Measurements from ENCODE around the gene CALML6.

Gene CALML6

DNA sequence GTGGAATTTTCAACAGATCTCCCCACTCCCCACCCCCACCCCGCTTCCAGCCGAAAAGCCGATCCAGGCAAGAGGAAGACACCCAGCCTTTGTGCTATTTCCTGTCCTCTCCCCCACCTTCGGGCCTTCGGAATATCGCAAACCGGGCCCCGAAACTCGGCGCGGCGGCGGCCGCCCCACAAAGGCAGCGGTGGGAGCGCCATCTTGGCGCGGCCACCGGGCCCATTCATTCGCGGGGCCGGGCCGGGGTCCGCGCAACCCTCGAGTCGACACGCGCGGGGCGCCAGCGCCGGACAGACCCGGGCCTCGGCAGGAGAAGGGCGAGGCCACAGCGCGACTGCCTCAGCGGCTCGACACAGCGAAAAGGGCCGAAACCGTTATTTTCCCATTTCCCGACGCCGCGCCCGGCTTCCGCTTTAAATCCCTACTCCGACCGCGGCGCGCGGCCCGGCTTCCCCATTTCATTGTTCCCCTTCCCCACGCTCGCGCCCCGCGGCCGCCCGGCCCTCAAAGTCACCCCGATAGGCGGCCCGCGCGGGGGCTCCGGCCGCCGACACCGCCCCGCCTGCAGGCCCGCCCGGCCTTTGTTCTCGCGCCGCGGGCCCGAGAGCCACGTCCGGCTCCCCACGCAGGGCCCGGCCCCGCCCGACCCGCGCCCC, 25.1 kb upstream of the CALML6 start:
- Histone ChIP-seq H3K9me2 (replicated peaks; ENCODE audit: insufficient read depth, low read length) (no peaks in the 10 kb centered on the region), H2AFZ (ENCODE audit: low read length) (0 out of 2 replicates have a peak overlapping the region, but pooled peaks have one; percentile 42), H3K36me3 (replicated peaks; ENCODE audit: insufficient read depth, low read length) (no peaks in the 10 kb centered on the region; the same call in 1 of the 2 replicates), H3K27ac (ENCODE audit: low read length) (peak overlapping the region; percentile 32; the same call in 1 of the 2 replicates), H3K4me2 (ENCODE audit: low read depth, low read length) (peak overlapping the region; percentile 80), H3K9ac (ENCODE audit: low read length) (peak overlapping the region; percentile 80), H3K27me3 (replicated peaks; ENCODE audit: insufficient read depth, low read length) (no peaks in the 10 kb centered on the region), H3K9me3 (replicated peaks; ENCODE audit: insufficient read depth, low read length) (no peaks in the 10 kb centered on the region), H4K20me1 (ENCODE audit: insufficient read depth, low read length) (peaks cover 33% of the 10 kb centered on the region), H3F3A (ENCODE audit: insufficient read depth, low read length) (peaks cover 8% of the 10 kb centered on the region), H3K4me3 (ENCODE audit: low read length) (peak overlapping the region; percentile 86), H3K79me2 (ENCODE audit: low read length) (peaks cover 57% of the 10 kb centered on the region), H3K4me1 (ENCODE audit: low read length) (peaks cover 23% of the 10 kb centered on the region)
- TF ChIP-seq EZH2phosphoT487 (IDR thresholded peaks at IDR 0.05; ENCODE audit: low read length) (no peak), EZH2 (optimal IDR thresholded peaks at IDR 0.05; ENCODE audit: low read depth, low read length) (no peak)
- TF ChIP-seq, protein P1, sequence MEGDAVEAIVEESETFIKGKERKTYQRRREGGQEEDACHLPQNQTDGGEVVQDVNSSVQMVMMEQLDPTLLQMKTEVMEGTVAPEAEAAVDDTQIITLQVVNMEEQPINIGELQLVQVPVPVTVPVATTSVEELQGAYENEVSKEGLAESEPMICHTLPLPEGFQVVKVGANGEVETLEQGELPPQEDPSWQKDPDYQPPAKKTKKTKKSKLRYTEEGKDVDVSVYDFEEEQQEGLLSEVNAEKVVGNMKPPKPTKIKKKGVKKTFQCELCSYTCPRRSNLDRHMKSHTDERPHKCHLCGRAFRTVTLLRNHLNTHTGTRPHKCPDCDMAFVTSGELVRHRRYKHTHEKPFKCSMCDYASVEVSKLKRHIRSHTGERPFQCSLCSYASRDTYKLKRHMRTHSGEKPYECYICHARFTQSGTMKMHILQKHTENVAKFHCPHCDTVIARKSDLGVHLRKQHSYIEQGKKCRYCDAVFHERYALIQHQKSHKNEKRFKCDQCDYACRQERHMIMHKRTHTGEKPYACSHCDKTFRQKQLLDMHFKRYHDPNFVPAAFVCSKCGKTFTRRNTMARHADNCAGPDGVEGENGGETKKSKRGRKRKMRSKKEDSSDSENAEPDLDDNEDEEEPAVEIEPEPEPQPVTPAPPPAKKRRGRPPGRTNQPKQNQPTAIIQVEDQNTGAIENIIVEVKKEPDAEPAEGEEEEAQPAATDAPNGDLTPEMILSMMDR (IDR thresholded peaks at IDR 0.05; ENCODE audit: low read length), result no peak
- DNase-seq, result peak; percentile 45

- H3K9me3 ChIP-seq (replicated peaks; ENCODE audit: insufficient read depth, low read length), result no peaks in the 10 kb centered on the region
- peaks cover 8% of the 10 kb centered on the region for H3F3A ChIP-seq (ENCODE audit: insufficient read depth, low read length)
- H3K4me3 ChIP-seq (ENCODE audit: low read length), result peak within 1 kb of the TSS; percentile 86
- no peaks in the 10 kb centered on the region; the same call in 1 of the 2 replicates for H3K36me3 ChIP-seq (replicated peaks; ENCODE audit: insufficient read depth, low read length)
- no peaks in the 10 kb centered on the region for H3K9me2 ChIP-seq (replicated peaks; ENCODE audit: insufficient read depth, low read length)
- H3K4me1 ChIP-seq (ENCODE audit: low read length), result peaks cover 23% of the 10 kb centered on the region
- no peaks in the 10 kb centered on the region for H3K27me3 ChIP-seq (replicated peaks; ENCODE audit: insufficient read depth, low read length)
- peak; percentile 89 for DNase-seq
- peak within 1 kb of the TSS; percentile 32; the same call in 1 of the 2 replicates for H3K27ac ChIP-seq (ENCODE audit: low read length)
- peak within 1 kb of the TSS; percentile 90 for H3K4me2 ChIP-seq (ENCODE audit: low read depth, low read length)
- no peak for TF ChIP-seq EZH2 (optimal IDR thresholded peaks at IDR 0.05; ENCODE audit: low read depth, low read length)
- TF ChIP-seq, protein P1 (IDR thresholded peaks at IDR 0.05; ENCODE audit: low read length), result no peak
- no peak for TF ChIP-seq EZH2phosphoT487 (IDR thresholded peaks at IDR 0.05; ENCODE audit: low read length)
- H3K9ac ChIP-seq (ENCODE audit: low read length), result peak within 1 kb of the TSS; percentile 80
- peaks cover 33% of the 10 kb centered on the region for H4K20me1 ChIP-seq (ENCODE audit: insufficient read depth, low read length)
- peaks cover 50% of the 10 kb centered on the region for H3K79me2 ChIP-seq (ENCODE audit: low read length)
- peak within 1 kb of the TSS; percentile 67 for H2AFZ ChIP-seq (ENCODE audit: low read length)
These were observed 24.3 kb upstream of the CALML6 start, which contains the start of gene GNB1 for GRCh38 chr1:1890506-1891348. Gene GNB1, minus strand, starts transcription at chr1:1891087. Its CDS starts 65,634 bp downstream, at chr1:1825453.

DNA sequence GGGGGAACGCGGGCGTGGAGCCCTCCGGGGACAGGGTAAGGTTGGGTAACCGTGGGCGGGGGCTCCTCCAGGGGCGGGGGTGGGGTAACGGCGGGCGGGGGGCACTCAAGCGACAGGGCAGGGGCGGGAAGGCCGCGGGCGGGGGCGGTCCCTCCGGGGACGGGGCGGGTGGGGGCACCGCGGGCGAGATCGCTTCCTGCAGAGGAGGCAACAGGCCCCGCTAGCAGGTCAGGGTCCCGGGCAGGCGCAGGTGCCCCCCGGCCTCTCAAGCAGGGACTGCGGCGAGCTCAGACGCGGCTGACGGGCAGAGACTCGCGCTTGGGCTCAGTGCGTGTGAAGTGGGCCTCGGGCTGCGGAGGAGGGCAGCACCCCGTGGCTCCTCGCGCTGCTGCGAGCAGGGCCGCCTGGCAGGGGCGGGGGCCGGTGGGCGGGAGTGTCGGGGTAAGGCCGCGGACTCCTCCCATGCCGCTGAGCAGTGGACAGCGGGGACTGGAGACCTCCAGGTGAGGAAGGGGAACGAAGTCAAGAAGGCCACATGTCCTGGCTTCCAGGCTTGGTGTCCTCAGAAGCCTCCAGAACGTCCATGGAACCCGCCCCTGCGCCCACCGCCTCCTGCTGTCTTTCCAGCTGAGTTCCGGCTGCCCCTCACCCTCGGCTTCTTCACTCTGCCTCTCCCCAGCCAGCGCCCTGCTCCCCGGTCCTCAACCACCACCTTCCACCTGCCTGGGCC, 23.5 kb upstream of the CALML6 start:
- Histone ChIP-seq H3K79me2 (ENCODE audit: low read length) (peaks cover 42% of the 10 kb centered on the region), H3K9me2 (replicated peaks; ENCODE audit: insufficient read depth, low read length) (no peaks in the 10 kb centered on the region), H3K27ac (ENCODE audit: low read length) (no peak overlapping the region), H3K9me3 (replicated peaks; ENCODE audit: insufficient read depth, low read length) (no peaks in the 10 kb centered on the region), H3K4me2 (ENCODE audit: low read depth, low read length) (peak overlapping the region; percentile 90), H2AFZ (ENCODE audit: low read length) (peak overlapping the region; percentile 67), H3K4me3 (ENCODE audit: low read length) (peak overlapping the region; percentile 69), H3K27me3 (replicated peaks; ENCODE audit: insufficient read depth, low read length) (no peaks in the 10 kb centered on the region), H3F3A (ENCODE audit: insufficient read depth, low read length) (peaks cover 8% of the 10 kb centered on the region), H3K36me3 (replicated peaks; ENCODE audit: insufficient read depth, low read length) (no peaks in the 10 kb centered on the region; the same call in 1 of the 2 replicates), H3K4me1 (ENCODE audit: low read length) (peaks cover 23% of the 10 kb centered on the region), H4K20me1 (ENCODE audit: insufficient read depth, low read length) (peaks cover 26% of the 10 kb centered on the region), H3K9ac (ENCODE audit: low read length) (peak overlapping the region; percentile 68)
- DNase-seq, result no peak
- TF ChIP-seq, protein P1 (IDR thresholded peaks at IDR 0.05; ENCODE audit: low read length), result no peak
- no peak for TF ChIP-seq EZH2 (optimal IDR thresholded peaks at IDR 0.05; ENCODE audit: low read depth, low read length)

Data from MM.1S (cell line).